WERI-Rb-1 (cell line): Measurements from ENCODE around the gene IRF6.
A peak's percentile ranks its signal among the peaks of the same experiment; 100 is the strongest.

Experiments used
- DNase-seq: peaks from one replicate; pipeline ENCODE4 v3.0.0-alpha.2; 2020
- H3K27ac ChIP-seq: fragments of 250-450 bp; sonication (Bioruptor Pico); 2 replicates; pipeline ENCODE4 v1.5.1; 2020; ENCODE audit warnings: mild to moderate bottlenecking, moderate library complexity
- H3K27me3 ChIP-seq: fragments of 250-450 bp; sonication (Bioruptor Pico); 2 replicates; pipeline ENCODE4 v1.5.1; 2021; ENCODE audit warnings: mild to moderate bottlenecking, low read depth, moderate library complexity; ENCODE audit not compliant: insufficient read depth, severe bottlenecking
- H3K36me3 ChIP-seq: fragments of 250-450 bp; sonication (Bioruptor Pico); 2 replicates; pipeline ENCODE4 v1.5.1; 2020; ENCODE audit warnings: mild to moderate bottlenecking, moderate library complexity
- H3K4me3 ChIP-seq: 2 replicates; pipeline ENCODE4 v1.5.1; 2011; ENCODE audit warnings: low read depth, mild to moderate bottlenecking, control low read depth, low read length
- H3K9me3 ChIP-seq: fragments of 250-450 bp; sonication (Bioruptor Pico); 2 replicates; pipeline ENCODE4 v1.5.1; 2021; ENCODE audit warnings: mild to moderate bottlenecking, moderate library complexity; ENCODE audit not compliant: severe bottlenecking
- CTCF ChIP-seq: IDR thresholded peaks from 2 replicates; pipeline ENCODE4 v1.5.1; 2011; ENCODE audit warnings: low read depth, mild to moderate bottlenecking, control low read depth, inconsistent platforms, low read length

IRF6 gene

GRCh38 chr1:209778102-209778501 is 27.8 kb downstream of the IRF6 start:
- H3K36me3 ChIP-seq: peaks cover 3% of the 10 kb centered on the region; the same call in 1 of the 2 replicates
- no peaks in the 10 kb centered on the region for H3K27me3 ChIP-seq
- no peak overlapping the region for H3K4me3 ChIP-seq
- TF ChIP-seq CTCF: no peak
- DNase-seq: no peak
- H3K27ac ChIP-seq: no peak overlapping the region
- no peaks in the 10 kb centered on the region for H3K9me3 ChIP-seq

- Histone ChIP-seq H3K4me3 (no peak overlapping the region), H3K9me3 (no peaks in the 10 kb centered on the region), H3K27ac (no peak overlapping the region), H3K36me3 (peaks cover 2% of the 10 kb centered on the region; the same call in 1 of the 2 replicates), H3K27me3 (no peaks in the 10 kb centered on the region)
- no peak for DNase-seq
- TF ChIP-seq CTCF: no peak
These were observed 28.4 kb downstream of the IRF6 start for GRCh38 chr1:209777587-209777986.

GRCh38 chr1:209775678-209776077 is 30.3 kb downstream of the IRF6 start:
- no peak overlapping the region for H3K4me3 ChIP-seq
- H3K27ac ChIP-seq: no peak overlapping the region
- H3K27me3 ChIP-seq: no peaks in the 10 kb centered on the region
- no peaks in the 10 kb centered on the region for H3K9me3 ChIP-seq
- DNase-seq: no peak
- no peaks in the 10 kb centered on the region for H3K36me3 ChIP-seq
- TF ChIP-seq CTCF: no peak

- H3K27me3 ChIP-seq: no peaks in the 10 kb centered on the region
- no peak for TF ChIP-seq CTCF
- no peaks in the 10 kb centered on the region for H3K9me3 ChIP-seq
- no peaks in the 10 kb centered on the region for H3K36me3 ChIP-seq
- H3K4me3 ChIP-seq: no peak overlapping the region
- H3K27ac ChIP-seq: no peak overlapping the region
- DNase-seq: no peak
These were observed 31.4 kb downstream of the IRF6 start for GRCh38 chr1:209774592-209774991.

GRCh38 chr1:209772126-209772525 is 33.8 kb downstream of the IRF6 start:
- Histone ChIP-seq H3K36me3 (no peaks in the 10 kb centered on the region), H3K9me3 (no peaks in the 10 kb centered on the region), H3K4me3 (peak overlapping the region; percentile 4; the same call in 1 of the 2 replicates), H3K27me3 (no peaks in the 10 kb centered on the region), H3K27ac (no peak overlapping the region)
- TF ChIP-seq CTCF: no peak
- DNase-seq: peak; percentile 48

GRCh38 chr1:209770636-209771415 is 35.1 kb downstream of the IRF6 start:
- Histone ChIP-seq H3K36me3 (no peaks in the 10 kb centered on the region), H3K27ac (no peak overlapping the region), H3K27me3 (no peaks in the 10 kb centered on the region), H3K4me3 (no peak overlapping the region), H3K9me3 (no peaks in the 10 kb centered on the region)
- DNase-seq: no peak
- no peak for TF ChIP-seq CTCF
